ENCODE measurements around the gene ATP8A2. TPM values are rescaled to one million over a fixed set of nuclear protein-coding genes. Genes with fewer than 3 reads are reported as not detected.
A peak's percentile ranks its signal among the peaks of the same experiment; 100 is the strongest.

The ATP8A2 gene
- total and polyA plus RNA-seq, 4 donors, result 0.01 to 0.08 (median 0.05) TPM; not detected in 1

DNA sequence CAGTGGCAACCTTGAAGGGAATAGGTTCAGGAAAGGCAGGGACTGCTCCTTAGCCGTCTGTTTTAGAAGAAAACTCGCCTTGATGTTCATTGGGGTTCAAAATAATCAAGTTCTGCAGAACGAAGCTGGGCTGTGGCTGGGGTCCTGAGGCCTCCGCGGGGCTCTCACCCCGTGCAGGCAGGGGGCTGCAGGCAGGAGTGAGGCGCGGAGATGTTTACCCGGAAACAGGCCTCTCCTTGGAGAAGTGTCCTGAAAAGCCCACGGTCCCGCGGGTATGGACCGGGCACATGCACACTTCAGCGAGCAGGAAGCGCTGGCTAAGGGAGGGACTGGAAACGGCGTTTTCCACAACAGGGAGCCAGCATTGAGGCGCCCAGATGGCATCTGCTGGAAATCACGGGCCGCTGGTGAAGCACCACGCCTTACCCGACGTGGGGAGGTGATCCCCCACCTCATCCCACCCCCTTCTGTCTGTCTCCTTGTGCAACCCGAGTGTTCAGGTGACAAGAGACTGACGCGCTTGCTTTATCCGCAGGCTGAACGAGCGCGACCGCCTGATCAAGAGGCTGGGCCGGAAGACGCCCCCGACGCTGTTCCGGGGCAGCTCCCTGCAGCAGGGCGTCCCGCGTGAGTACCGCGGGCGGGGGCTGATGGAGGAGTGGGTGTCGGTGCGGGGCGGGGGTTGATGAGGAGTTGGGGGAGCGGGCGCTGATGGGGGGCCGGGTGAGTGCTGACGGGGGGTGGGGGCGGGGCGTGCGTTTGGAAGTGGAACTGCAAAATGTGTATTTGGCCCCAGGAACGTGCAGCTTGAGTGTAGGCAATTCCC is 640.4 kb downstream of the ATP8A2 start:
- H3K4me1 ChIP-seq (ENCODE audit: control insufficient read depth in 4 of 4, insufficient read depth in 4 of 4, low read length in 3 of 4), result no peaks in the 10 kb centered on the region
- DNase-seq (ENCODE audit: low spot score), result no peak
- H3K27me3 ChIP-seq (ENCODE audit: control insufficient read depth in 4 of 4, insufficient read depth in 4 of 4, low read length in 3 of 4), result peaks cover 0 to 8% (median 3%) of the 10 kb centered on the region in 4 donors
- TF ChIP-seq FOXA1 (IDR thresholded peaks at IDR 0.05) (no peak), RAD21 (IDR thresholded peaks at IDR 0.05) (no peak), NR2F2 (IDR thresholded peaks at IDR 0.05) (no peak), YY1 (IDR thresholded peaks at IDR 0.05) (no peak), RXRA (IDR thresholded peaks at IDR 0.05) (no peak), HNF4G (IDR thresholded peaks at IDR 0.05) (no peak), SP1 (IDR thresholded peaks at IDR 0.05) (no peak), GABPA (IDR thresholded peaks at IDR 0.05 in 1 of 2, conservative IDR thresholded peaks at IDR 0.05 in 1 of 2) (no peak), HNF4A (conservative IDR thresholded peaks at IDR 0.05) (no peak), EGR1 (IDR thresholded peaks at IDR 0.05; ENCODE audit: low read depth in 2 of 2) (no peak), TAF1 (conservative IDR thresholded peaks at IDR 0.05) (no peak), FOXA2 (IDR thresholded peaks at IDR 0.05) (no peak), JUND (IDR thresholded peaks at IDR 0.05) (no peak)
- TF ChIP-seq, protein P1, sequence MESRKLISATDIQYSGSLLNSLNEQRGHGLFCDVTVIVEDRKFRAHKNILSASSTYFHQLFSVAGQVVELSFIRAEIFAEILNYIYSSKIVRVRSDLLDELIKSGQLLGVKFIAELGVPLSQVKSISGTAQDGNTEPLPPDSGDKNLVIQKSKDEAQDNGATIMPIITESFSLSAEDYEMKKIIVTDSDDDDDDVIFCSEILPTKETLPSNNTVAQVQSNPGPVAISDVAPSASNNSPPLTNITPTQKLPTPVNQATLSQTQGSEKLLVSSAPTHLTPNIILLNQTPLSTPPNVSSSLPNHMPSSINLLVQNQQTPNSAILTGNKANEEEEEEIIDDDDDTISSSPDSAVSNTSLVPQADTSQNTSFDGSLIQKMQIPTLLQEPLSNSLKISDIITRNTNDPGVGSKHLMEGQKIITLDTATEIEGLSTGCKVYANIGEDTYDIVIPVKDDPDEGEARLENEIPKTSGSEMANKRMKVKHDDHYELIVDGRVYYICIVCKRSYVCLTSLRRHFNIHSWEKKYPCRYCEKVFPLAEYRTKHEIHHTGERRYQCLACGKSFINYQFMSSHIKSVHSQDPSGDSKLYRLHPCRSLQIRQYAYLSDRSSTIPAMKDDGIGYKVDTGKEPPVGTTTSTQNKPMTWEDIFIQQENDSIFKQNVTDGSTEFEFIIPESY (IDR thresholded peaks at IDR 0.05), result no peak
- TF ChIP-seq, protein P2, sequence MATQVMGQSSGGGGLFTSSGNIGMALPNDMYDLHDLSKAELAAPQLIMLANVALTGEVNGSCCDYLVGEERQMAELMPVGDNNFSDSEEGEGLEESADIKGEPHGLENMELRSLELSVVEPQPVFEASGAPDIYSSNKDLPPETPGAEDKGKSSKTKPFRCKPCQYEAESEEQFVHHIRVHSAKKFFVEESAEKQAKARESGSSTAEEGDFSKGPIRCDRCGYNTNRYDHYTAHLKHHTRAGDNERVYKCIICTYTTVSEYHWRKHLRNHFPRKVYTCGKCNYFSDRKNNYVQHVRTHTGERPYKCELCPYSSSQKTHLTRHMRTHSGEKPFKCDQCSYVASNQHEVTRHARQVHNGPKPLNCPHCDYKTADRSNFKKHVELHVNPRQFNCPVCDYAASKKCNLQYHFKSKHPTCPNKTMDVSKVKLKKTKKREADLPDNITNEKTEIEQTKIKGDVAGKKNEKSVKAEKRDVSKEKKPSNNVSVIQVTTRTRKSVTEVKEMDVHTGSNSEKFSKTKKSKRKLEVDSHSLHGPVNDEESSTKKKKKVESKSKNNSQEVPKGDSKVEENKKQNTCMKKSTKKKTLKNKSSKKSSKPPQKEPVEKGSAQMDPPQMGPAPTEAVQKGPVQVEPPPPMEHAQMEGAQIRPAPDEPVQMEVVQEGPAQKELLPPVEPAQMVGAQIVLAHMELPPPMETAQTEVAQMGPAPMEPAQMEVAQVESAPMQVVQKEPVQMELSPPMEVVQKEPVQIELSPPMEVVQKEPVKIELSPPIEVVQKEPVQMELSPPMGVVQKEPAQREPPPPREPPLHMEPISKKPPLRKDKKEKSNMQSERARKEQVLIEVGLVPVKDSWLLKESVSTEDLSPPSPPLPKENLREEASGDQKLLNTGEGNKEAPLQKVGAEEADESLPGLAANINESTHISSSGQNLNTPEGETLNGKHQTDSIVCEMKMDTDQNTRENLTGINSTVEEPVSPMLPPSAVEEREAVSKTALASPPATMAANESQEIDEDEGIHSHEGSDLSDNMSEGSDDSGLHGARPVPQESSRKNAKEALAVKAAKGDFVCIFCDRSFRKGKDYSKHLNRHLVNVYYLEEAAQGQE (IDR thresholded peaks at IDR 0.05), result no peak
- TF ChIP-seq, protein P3, sequence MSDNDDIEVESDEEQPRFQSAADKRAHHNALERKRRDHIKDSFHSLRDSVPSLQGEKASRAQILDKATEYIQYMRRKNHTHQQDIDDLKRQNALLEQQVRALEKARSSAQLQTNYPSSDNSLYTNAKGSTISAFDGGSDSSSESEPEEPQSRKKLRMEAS (IDR thresholded peaks at IDR 0.05), result no peak
- TF ChIP-seq, protein P4, sequence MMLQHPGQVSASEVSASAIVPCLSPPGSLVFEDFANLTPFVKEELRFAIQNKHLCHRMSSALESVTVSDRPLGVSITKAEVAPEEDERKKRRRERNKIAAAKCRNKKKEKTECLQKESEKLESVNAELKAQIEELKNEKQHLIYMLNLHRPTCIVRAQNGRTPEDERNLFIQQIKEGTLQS (IDR thresholded peaks at IDR 0.05), result no peak
- TF ChIP-seq, protein P5, sequence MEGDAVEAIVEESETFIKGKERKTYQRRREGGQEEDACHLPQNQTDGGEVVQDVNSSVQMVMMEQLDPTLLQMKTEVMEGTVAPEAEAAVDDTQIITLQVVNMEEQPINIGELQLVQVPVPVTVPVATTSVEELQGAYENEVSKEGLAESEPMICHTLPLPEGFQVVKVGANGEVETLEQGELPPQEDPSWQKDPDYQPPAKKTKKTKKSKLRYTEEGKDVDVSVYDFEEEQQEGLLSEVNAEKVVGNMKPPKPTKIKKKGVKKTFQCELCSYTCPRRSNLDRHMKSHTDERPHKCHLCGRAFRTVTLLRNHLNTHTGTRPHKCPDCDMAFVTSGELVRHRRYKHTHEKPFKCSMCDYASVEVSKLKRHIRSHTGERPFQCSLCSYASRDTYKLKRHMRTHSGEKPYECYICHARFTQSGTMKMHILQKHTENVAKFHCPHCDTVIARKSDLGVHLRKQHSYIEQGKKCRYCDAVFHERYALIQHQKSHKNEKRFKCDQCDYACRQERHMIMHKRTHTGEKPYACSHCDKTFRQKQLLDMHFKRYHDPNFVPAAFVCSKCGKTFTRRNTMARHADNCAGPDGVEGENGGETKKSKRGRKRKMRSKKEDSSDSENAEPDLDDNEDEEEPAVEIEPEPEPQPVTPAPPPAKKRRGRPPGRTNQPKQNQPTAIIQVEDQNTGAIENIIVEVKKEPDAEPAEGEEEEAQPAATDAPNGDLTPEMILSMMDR (IDR thresholded peaks at IDR 0.05; ENCODE audit: low read depth, low read length, missing input control), result no peak
- H3K36me3 ChIP-seq (ENCODE audit: control insufficient read depth in 4 of 4, insufficient read depth in 3 of 4, low read depth in 1 of 4, low read length in 3 of 4), result no peaks in the 10 kb centered on the region
- no peak overlapping the region for H3K27ac ChIP-seq (ENCODE audit: low read depth in 1 of 2, low read length in 2 of 2)
- no peak overlapping the region for H3K9ac ChIP-seq (ENCODE audit: low read depth in 1 of 2, low read length in 2 of 2)
- H3K4me3 ChIP-seq (ENCODE audit: low read depth in 1 of 3, low read length in 3 of 3), result peak overlapping the region in 2 of 3 donors; percentile 28 to 29
- WGBS, result 24% methylated on average over 53 of the region's 53 CpGs
- no peaks in the 10 kb centered on the region for H3K9me3 ChIP-seq (ENCODE audit: control insufficient read depth in 4 of 4, low read length in 3 of 4)

Measured in liver (tissue), 9 donors.